T follicular helper cell (primary cell): Measurements from ENCODE around the gene IFIT1B.
A peak's percentile ranks its signal among the peaks of the same experiment; 100 is the strongest.
"Not testable (repeated sequence)": the region's sequence is repeated elsewhere in the genome, so short reads cannot be mapped to it uniquely, and the experiment has no call there.

Experiments used
- DNase-seq: peaks from one replicate; pipeline ENCODE4 v3.0.0-alpha.2; 2020; ENCODE audit warnings: low read depth

Gene IFIT1B

DNA sequence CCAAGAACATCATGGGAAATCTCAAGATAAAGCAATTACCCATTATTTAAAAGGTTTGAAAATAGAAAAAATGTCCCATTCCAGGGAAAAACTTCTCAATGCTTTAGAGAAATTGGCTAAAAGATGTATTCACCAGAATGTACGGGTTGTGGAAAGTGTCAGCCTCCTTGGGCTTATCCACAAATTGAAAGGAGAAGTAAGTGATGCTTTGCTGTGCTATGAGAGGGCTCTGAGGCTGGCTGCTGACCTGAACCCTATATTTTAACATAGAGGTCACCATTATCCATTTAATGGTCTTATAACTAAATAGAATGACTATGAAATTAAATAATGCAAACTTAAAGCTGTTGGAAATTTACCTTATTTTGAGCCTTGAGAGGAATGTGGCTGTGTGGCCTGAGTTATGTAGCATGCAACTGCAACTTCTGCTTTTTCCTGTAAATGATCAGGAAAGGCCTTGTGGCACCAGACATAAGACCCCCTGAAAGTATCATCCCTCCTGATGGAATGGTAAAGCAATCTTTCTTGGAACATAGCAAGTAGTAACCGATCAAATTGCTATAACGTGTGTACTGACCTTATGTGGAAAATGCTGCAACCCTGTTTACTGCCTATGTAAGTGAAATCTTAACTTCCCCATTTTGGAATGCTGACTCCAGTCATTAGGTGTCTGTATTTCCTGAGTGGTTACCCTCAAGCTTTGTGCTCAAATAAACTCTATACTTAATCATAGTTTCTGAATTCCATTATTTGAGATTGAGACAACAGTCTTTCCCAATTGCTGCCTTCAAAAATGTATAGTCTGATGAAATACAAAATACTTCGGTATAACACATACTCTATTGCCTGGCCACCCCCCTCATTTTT is 6.9 kb downstream of the IFIT1B start:
- no peak for DNase-seq

DNA sequence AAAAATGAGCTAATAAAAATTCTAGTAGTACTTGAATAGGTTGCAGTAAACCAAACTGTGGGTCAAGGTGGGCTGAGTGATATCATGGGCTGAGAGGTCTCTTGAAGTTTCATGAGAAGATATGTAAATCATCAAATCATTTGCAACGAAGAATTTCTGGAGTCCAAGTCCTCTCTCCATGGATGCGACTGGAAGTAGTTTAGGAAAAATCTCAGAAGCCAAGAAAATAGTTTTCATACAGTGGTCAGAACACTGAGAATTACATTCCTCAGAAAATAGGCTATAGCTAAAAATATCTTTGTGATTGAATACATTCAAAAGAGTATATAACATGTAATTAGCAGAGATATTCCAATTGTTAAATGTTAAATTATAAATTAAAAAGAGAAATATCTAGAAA is 10.9 kb downstream of the IFIT1B start:
- no peak for DNase-seq

DNA sequence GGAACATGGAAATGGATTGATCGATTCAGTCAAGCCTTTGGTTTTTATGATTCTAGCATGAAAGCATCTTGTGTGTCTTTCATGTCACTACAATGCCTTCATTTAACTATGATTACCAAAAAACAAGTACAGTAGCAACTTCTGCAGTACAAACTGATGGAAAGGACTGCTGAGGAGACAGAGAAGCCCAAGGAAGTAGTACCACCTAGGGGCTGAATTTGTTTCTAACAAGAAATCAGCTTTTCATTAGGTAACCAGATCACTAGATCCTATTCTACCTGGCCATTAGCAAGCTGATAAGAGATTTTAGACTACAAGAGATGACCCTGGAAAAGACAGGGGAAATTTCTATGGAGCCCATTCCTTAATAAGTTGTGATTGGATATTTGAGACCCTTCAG is 11.4 kb downstream of the IFIT1B start:
- no peak for DNase-seq

DNA sequence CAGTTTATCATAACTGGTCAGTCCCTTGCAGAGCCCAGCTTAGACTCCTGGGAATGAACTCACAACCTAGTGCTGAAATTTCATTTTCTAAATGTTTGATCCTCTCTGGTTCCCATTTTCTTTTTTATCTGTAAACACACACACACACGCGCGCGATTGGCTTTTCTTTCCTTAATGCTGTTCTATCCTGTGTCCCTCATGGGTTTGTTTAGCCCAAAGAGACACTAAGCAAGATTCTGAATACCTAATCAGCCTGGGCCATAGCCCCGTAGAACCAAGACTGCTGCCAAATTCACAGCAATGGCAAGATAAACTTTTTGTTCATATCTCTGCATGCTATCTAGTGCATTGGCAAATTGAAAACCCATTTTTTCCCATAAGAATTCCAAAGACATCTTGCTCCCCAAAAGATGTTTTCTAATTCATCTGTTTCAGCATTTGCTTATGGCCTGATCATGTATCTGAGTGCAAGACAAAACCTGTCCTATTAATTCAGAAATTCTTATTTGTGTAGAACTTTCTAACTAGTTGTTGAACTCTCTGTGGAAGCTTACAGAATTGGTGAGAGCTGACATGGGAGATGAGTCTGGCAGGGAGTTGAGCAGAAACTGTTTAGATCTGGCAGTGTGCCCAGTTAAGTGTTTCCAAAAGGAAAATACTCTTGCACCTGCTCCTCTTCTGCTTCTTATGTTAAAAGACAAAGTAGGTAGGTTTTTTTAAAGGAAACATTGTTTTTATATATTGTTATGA is 12.8 kb downstream of the IFIT1B start:
- DNase-seq, result no peak

DNA sequence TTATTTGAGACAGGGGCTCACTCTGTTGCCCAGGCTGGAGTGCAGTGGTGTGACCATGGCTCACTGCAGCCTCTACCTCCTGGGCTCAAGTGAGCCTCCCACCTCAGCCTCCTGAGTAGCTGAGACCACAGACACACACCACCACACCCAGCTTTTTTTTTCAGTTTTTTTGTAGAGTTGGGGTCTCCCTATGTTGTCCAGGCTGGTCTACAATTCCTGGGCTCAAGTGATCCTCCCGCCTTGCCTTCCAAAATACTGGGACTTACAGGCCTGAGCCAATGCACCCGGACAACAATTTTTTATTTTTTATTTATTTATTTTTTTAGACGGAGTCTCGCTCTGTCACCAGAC is 13.3 kb downstream of the IFIT1B start:
- not testable (repeated sequence) for DNase-seq

DNA sequence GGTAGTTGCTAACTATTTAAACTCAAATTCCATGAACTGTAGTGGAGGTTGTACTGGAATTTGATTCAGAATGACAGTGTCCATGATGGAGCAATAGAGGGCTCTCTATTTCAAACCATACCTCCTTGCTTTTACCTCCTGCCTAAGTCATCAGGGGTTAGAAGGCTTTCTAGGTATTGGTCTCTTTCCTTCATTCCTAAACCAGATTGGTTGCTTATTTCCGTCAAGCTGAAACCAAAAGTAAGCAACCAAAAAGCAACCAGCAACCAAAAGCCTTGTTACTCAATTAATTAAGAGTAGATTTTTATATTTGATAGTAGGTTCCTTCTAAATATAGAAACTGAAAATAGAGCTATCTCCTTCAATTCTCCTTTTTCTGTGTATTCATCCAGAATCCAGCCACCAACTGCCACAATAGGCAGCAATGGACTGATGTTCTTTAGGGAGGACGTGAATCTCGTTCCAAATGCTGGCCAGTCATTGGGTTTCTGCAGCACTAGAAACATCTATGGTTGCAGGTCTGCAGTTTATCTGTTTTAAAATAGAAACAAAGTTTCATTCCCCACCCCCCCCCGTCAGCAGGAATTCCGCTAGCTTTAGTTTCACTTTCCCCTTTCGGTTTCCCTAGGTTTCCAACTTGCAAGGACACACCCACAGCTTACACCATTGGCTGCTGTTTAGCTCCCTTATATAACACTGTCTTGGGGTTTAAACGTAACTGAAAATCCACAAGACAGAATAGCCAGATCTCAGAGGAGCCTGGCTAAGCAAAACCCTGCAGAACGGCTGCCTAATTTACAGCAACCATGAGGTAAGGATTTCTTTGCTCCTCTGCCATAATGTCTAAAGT is 14.3 kb downstream of the IFIT1B start, which contains the start of gene IFIT1:
TSS of gene IFIT1 (plus strand) at position 717 of the 850 bp plus-strand sequence. CDS start at position 807, 90 bp downstream.
- DNase-seq, result peak; percentile 50

DNA sequence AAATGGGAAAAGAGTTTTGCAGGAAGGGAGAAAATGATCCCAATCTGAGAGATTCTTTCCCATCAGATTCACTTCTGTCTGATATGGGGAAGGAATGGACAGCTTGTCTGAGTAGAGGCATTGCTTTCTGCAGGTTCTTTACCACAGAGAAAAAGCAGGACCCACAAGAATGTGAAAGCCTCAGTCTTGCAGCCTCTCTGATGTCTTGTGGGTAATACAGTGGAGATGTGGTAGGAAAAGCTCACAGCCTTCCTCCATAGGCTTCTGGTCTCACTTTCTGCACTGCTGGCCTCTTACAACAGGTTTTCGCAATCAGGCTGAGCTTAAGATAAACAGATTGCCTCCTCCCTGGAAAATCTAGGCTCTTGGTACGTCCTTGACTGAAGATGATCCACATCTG is 15.1 kb downstream of the IFIT1B start:
- DNase-seq, result no peak

DNA sequence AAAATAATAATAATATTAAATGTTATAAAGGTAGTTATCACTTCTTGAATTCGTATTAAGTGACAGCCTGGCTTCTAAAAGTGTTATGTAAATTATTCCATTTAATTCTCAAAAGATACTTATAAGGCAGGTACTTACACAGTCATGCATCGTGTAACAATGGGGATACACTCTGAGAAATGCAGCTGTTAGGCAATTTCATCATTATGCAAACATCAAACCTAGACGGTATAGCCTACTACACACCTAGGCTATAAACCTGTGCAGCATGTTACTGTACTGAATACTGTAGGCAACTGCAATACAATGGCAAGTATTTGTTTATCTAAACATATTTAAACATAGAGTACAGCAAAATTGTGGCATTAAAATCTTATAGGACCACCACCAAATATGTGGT is 16.0 kb downstream of the IFIT1B start:
- DNase-seq, result no peak

DNA sequence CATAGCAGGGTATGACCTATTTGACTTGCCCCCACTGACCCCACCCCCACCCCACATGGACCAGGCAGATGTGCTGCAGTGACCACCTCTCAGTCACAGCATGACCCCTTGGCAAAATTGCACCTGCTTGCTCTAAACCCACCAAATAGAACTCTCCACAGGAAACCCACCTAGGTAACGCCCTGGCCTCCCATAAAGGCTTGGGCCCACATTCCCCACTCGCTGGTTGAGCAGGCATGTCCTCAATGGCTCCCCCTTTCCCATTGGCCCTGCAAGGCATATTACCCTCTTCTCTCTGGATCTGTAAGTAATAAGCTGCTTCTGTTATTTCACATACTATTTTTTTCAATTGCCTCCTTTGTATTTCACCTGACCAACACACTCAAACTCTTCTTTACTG is 17.3 kb downstream of the IFIT1B start:
- no peak for DNase-seq

DNA sequence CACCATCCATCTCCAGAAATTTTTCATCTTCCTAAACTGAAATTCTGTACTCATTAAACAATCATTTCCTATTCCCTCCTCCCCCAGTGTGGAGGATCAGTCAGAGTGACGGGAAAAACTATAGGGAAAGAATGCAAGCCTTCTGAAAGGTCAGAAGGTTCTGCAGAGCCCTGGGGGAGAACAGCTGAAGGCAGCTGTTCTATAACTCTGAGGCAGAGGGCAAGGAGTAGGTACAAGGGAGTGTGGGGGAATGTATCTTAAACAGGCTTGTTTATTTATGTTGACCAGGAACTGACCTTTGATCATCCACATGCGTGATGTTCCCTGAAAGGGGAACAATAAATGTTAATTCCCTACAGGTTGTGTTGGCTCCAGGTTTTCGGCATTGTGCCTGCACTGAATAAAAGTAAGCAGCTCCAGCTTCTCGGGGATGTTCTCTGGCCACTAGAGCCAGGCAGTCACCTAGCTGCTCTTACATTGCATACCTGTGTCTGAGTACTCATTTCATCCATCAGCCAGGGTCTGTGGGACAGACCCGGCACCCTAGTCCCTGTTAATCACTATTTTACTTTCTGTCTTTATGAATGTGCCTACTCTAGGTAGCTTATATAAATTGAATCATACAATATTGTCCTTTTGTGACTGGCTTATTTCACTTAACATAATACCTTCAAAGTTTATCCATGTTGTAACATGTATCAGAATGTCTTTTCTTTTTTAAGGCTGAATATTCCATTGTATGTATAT is 20.3 kb downstream of the IFIT1B start:
- no peak for DNase-seq

DNA sequence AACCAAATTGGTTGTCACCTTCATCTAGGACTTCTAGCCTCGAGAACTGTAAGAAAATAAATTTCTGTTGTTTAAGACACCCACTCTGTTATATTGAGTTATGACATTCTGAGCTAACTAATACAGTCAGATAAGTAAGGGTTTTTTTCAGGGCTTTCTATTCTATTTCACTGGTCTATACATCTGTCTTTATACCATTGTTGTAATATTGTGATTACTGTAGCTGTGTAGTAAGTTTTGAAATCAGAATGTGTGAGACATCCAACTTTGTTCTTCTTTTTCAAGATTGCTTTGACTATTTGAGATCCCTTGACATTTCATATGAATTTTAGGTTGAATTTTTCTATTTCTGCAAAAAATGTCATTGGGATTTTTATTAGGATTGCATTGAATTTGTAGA is 22.1 kb downstream of the IFIT1B start:
- no peak for DNase-seq

DNA sequence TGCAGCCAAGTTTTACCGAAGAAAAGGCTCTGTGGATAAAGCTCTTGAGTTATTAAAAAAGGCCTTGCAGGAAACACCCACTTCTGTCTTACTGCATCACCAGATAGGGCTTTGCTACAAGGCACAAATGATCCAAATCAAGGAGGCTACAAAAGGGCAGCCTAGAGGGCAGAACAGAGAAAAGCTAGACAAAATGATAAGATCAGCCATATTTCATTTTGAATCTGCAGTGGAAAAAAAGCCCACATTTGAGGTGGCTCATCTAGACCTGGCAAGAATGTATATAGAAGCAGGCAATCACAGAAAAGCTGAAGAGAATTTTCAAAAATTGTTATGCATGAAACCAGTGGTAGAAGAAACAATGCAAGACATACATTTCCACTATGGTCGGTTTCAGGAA is 25.2 kb downstream of the IFIT1B start:
- DNase-seq, result no peak

DNA sequence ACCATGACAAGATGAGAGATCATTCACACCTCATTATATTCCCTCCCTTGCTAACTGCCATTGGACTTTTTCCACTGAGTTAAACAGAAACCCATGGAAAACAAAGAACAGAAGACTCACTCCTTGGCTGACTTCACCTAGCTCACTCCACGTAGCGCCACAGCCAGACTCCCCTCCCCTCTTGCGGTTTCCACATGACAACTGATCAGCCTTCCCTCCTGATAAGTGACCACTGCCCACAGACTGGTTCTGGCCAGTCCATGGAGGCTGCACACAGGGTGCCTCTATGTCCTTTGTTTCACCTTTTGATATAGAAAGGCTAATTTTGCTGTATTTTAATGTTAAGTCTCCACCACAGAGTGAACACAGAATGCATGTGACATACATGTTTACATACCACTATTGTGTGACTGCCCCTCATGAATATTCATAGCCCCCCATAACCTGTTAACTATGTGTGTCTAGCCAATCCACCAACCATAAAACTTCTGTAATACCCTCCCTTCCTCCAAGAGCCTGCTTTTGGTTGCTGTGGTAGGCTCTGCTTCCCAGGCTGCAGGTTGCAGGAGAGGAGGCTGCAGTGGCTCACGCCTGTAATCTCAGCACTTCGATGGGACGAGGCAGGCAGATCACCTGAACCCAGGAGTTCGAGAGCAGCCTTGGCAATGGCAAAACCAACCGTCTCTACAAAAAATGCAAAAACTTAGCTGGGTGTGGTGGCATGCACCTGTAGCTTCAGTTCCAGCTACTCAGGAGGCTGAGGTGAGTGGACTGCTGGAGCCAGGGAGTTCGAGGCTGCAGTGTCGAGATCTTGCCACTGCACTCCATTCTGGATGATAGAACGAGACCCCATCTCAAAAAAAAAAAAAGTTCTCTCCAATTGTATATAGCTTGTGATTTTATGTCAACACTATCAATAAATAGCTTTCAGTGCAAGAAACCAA is 26.5 kb downstream of the IFIT1B start:
- DNase-seq, result no peak

DNA sequence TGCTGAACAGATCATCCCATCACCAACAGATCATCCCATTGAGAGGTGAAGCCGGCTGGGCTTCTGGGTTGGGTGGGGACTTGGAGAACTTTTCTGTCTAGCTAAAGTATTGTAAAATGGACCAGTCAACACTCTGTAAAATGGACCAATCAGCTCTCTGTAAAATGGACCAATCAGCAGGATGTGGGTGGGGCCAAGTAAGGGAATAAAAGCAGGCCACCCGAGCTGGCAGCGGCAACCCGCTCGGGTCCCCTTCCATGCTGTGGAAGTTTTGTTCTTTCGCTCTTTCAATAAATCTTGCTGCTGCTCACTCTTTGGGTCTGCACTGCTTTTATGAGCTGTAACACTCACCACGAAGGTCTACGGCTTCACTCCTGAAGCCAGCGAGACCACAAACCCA is 28.3 kb downstream of the IFIT1B start:
- not testable (repeated sequence) for DNase-seq

DNA sequence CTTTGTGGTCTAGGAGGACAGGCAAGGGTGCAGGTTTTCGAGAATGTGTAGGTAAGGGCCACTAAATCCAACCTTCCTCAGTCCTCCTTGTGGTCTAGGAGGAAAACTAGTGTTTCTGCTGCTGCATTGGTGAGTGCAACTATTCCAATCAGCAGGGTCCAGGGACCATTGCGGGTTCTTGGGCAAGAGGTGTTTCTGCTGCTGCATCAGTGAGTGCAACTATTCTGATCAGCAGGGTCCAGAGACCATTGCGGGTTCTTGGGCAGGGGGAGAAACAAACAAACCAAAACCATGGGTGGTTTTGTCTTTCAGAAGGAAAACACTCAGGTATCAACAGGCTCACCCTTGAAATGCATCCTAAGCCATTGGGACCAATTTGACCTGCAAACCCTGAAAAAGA is 29.9 kb downstream of the IFIT1B start:
- not testable (repeated sequence) for DNase-seq

DNA sequence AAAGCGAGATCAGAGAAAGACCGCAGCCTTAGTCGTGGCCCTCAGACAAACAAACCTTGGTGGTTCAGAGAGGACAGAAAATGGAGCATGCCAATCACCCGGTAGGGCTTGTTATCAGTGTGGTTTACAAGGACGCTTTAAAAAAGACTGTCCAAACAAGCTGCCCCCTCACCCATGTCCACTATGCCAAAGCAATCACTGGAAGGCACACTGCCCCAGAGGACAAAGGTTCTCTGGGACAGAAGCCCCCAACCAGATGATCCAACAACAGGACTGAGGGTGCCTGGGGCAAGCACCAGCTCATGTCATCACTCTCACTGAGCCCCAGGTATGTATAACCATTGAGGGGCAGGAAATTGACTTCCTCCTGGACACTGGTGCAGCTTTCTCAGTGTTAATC is 31.4 kb downstream of the IFIT1B start:
- not testable (repeated sequence) for DNase-seq

DNA sequence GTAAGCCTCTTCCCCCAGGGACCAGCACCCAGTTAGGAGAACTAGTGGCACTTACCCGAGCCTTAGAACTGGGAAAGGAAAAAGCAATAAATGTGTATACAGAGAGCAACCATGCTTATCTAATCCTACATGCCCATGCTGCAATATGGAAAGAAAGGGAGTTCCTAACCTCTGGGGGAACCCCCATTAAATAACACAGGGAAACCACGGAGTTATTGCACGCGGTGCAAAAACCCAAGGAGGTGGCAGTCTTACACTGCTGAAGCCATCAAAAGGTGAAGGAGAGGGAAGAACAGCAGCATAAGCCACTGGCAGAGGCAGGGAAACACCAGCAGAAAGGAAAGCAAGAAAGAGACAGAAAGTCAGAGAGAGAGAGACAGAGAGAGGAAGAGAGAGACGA is 32.7 kb downstream of the IFIT1B start:
- DNase-seq, result not testable (repeated sequence)

DNA sequence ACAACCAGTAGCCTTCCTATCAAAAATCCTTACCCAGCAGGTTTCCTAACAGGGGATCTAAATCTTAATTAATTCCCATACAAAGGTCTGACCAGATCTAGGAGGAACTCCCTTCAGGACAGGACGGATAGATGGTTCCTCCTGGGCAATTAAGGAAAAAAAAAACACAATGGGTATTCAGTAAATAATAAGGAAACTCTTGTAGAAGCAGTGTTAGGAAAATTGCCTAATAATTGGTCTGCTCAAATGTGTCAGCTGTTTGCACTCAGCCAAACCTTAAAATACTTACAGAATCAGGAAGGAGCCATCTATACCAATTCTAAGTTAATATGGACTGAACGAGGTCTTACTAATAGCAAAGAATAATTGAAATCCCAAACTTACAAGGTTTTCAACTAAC is 33.3 kb downstream of the IFIT1B start:
- not testable (repeated sequence) for DNase-seq

DNA sequence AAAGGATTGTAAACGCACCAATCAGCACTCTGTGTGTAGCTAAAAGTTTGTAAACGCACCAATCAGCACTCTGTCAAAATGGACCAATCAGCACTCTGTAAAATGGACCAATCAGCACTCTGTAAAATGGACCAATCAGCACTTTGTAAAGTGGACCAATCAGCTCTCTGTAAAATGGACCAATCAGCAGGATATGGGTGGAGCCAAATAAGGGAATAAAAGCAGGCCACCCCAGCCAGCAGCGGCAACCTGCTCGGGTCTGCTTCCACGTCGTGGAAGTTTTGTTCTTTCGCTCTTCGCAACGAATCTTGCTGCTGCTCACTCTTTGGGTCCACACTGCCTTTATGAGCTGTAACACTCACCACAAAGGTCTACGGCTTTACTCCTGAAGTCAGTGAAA is 34.4 kb downstream of the IFIT1B start:
- DNase-seq, result peak; percentile 5

DNA sequence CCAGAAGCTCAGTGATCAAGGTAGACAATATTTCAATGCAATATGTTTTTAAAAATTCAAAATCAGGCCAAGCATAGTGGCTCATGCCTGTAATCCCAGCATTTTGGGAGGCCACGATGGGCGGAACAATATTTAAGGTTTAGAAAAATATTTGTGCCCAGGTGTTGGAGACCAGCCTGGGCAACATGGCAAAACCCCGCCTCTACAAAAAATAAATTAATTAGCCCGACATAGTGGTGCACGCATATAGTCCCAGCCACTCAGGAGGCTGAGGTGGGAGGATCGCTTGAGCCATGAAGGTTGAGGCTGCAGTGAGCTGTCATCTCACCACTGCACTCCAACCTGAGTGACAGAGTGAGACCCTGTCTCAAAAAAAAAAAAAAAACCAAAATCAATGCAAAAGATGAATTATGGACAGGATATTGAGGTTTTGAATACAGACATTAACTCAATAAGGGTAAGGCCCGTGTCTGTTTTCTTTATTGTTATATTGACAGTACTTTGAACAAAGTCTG is 35.6 kb downstream of the IFIT1B start:
- no peak for DNase-seq
